Ovary (tissue), 9 donors: ENCODE data around the gene ZBTB1. TPM values are rescaled to one million over a fixed set of nuclear protein-coding genes. Genes with fewer than 3 reads are reported as not detected.

Source experiments
- DNase-seq, 5 donors: peaks; one replicate each; pipeline ENCODE4 v3.0.0-alpha.2; 2019 to 2020
- H3K27ac ChIP-seq, 2 donors: fragments of 200-600 bp; one replicate each; pipeline versions ENCODE4 v1.5.1 to v1.8.0; 2019 to 2022
- H3K27me3 ChIP-seq: fragments of 200-600 bp; one replicate; pipeline ENCODE4 v1.8.0; 2022
- H3K36me3 ChIP-seq: fragments of 200-600 bp; sonication (generic); one replicate; pipeline ENCODE4 v1.5.1; 2019
- H3K4me1 ChIP-seq: one replicate; pipeline ENCODE4 v1.8.1; 2013; ENCODE audit warnings: mild to moderate bottlenecking, moderate library complexity; ENCODE audit not compliant: insufficient read depth
- H3K4me3 ChIP-seq: fragments of 200-600 bp; sonication (generic); one replicate; pipeline ENCODE4 v1.5.1; 2017
- H3K9me3 ChIP-seq, 2 donors: fragments of 200-600 bp in 1 of 2; sonication (generic) in 1 of 2; one replicate each; pipeline versions ENCODE4 v1.5.1 to v1.8.1; 2013 to 2019; ENCODE audit warnings: mild to moderate bottlenecking in 1 of 2, moderate library complexity in 1 of 2
- CTCF ChIP-seq, 3 donors: fragments of 450-650 bp in 2 of 3; fragments of 200-600 bp in 1 of 3; IDR thresholded peaks; one replicate each; pipeline versions ENCODE4 v1.5.1 to v1.8.0; 2016 to 2022; ENCODE audit warnings: antibody characterized with exemption in 3 of 3, mild to moderate bottlenecking in 1 of 3
- EP300 ChIP-seq: sonication (generic); formaldehyde crosslinking; IDR thresholded peaks from one replicate; pipeline ENCODE4 v1.6.1; 2017; ENCODE audit warnings: antibody characterized with exemption
- POLR2A ChIP-seq: fragments of 450-650 bp; IDR thresholded peaks from one replicate; pipeline ENCODE4 v1.6.1; 2017; ENCODE audit warnings: antibody characterized with exemption, mild to moderate bottlenecking, moderate library complexity
- WGBS, 3 donors: extraction: QIAGEN DNeasy Blood & Tissue Kit in 1 of 3; methylation state at CpG; one replicate each; pipeline versions ENCODE4 v1.1.5 to v1.1.7; 2013 to 2017; 5-methylcytosine and 5-hydroxymethylcytosine counted together
- intact Hi-C, 4 donors: fragments of 100-400 bp; cut with DNase I; formaldehyde crosslinking; loops; one replicate each; pipeline versions ENCODE4 v1.11.0 to v1.15.1; 2022 to 2023
- polyA plus RNA-seq, 2 donors: library from polyadenylated mRNA; stranded (reverse); fragments of 200-250 nt in 1 of 2; fragments of 350-450 nt in 1 of 2; fragmentation: Illumina TruSeq in 1 of 2; extraction: RNeasy Lipid Tissue Mini Kit (QIAGEN cat#74804) in 1 of 2; gene quantifications; one replicate each; pipeline ENCODE4 v1.2.3, GENCODE V29; 2013 to 2014
- total RNA-seq, 7 donors: library from RNA; depleted of rRNA in 2 of 7; stranded (reverse); fragments of >200 nt in 2 of 7; fragmentation: NEBNext Ultra II Directional in 3 of 7; extraction: Animal tissue kit (Norgen Biotek cat#: 25700) in 3 of 7; gene quantifications; one replicate each; pipeline versions ENCODE4 v1.1.0 to v1.2.4, GENCODE V29; 2016 to 2023
- donor health status: DM: no; HTN: no; CAD: no; lungs with moderate emphysema.
- donor health status: DM: no; HTN: no; CAD: no.
- donor health status: Bipolar disorder and iron deficiency.
- donor health status: DM: yes; HTN: yes; CAD: no.
- donor health status: DM: no; HTN: no; CAD: no.
- donor health status: DM: yes; HTN: yes; CAD: no.

The ZBTB1 gene
- total and polyA plus RNA-seq, 9 donors, result 13.0 to 35.8 (median 33.7) TPM

GRCh38 chr14:64502456-64502855, 2.1 kb upstream of the ZBTB1 start:
- H3K9me3 ChIP-seq, result no peaks in the 10 kb centered on the region
- H3K36me3 ChIP-seq, result no peaks in the 10 kb centered on the region
- peak in 1 of 5 donors; percentile 27 for DNase-seq
- peak overlapping the region; percentile 89 for H3K4me3 ChIP-seq
- H3K27ac ChIP-seq, result peak overlapping the region in 1 of 2 donors; percentile 99
- H3K27me3 ChIP-seq, result no peaks in the 10 kb centered on the region
- intact Hi-C loops, result loop anchor here in 1 of 4 donors (10.0 kb wide), 1 partner anchor 158 kb away; no protein-coding TSS in a partner anchor
- H3K4me1 ChIP-seq, result peaks cover 10% of the 10 kb centered on the region
- 50 to 58% (median 57%) methylated on average over 6 of the region's 6 CpGs for WGBS, 3 donors
- no peak for TF ChIP-seq CTCF (IDR thresholded peaks at IDR 0.05)
- no peak for TF ChIP-seq POLR2A
- no peak for TF ChIP-seq EP300

- Histone ChIP-seq H3K4me1 (peaks cover 10% of the 10 kb centered on the region), H3K4me3 (peak overlapping the region; percentile 89)
These were observed 1.6 kb upstream of the ZBTB1 start for GRCh38 chr14:64502887-64503433.

GRCh38 chr14:64503434-64504309, 898 bp upstream of the ZBTB1 start, which contains the start of gene ZBTB25:
ZBTB25 (minus strand) TSS chr14:64503838; CDS start chr14:64490533, 13,305 bp downstream.
- Histone ChIP-seq H3K9me3 (no peaks in the 10 kb centered on the region), H3K27ac (peak within 1 kb of the TSS; percentile 95 to 99), H3K36me3 (no peaks in the 10 kb centered on the region), H3K4me1 (peaks cover 10% of the 10 kb centered on the region), H3K4me3 (peak within 1 kb of the TSS; percentile 89), H3K27me3 (no peaks in the 10 kb centered on the region)
- TF ChIP-seq EP300 (no peak), CTCF (IDR thresholded peaks at IDR 0.05) (no peak), POLR2A (peak; percentile 78)
- 0 to 1% (median 0%) methylated on average over 37 to 87 of the region's 87 CpGs for WGBS, 3 donors
- intact Hi-C loops, result loop anchor here in 1 of 4 donors (10.0 kb wide), 1 partner anchor 159 kb away; no protein-coding TSS in a partner anchor
- DNase-seq, result peak; percentile 88 to 94 (median 91)

More at GRCh38 chr14:64502887-64503433, 1.6 kb upstream of the ZBTB1 start:
- TF ChIP-seq POLR2A (no peak), CTCF (IDR thresholded peaks at IDR 0.05) (no peak), EP300 (no peak)
- peak in 3 of 5 donors; percentile 33 to 75 (median 66) for DNase-seq
- Histone ChIP-seq H3K27me3 (no peaks in the 10 kb centered on the region), H3K27ac (peak overlapping the region; percentile 95 to 99), H3K36me3 (no peaks in the 10 kb centered on the region), H3K9me3 (no peaks in the 10 kb centered on the region)
- intact Hi-C loops, result loop anchor here in 1 of 4 donors (10.0 kb wide), 1 partner anchor 158 kb away; no protein-coding TSS in a partner anchor
- WGBS, 3 donors, result 0 to 1% (median 1%) methylated on average over 29 of the region's 29 CpGs

GRCh38 chr14:64504897-64505794, 576 bp downstream of the ZBTB1 start:
- peak; percentile 86 to 90 (median 89) for DNase-seq
- Histone ChIP-seq H3K27ac (peak overlapping the region; percentile 95 to 99), H3K4me3 (peak overlapping the region; percentile 89), H3K9me3 (no peaks in the 10 kb centered on the region), H3K27me3 (no peaks in the 10 kb centered on the region), H3K36me3 (no peaks in the 10 kb centered on the region), H3K4me1 (peaks cover 10% of the 10 kb centered on the region)
- TF ChIP-seq EP300 (no peak), POLR2A (peak; percentile 3)
- WGBS, 3 donors, result 0% methylated on average over 68 of the region's 68 CpGs
- intact Hi-C loops, result loop anchor here in 1 of 4 donors (10.0 kb wide), 1 partner anchor 160 kb away; no protein-coding TSS in a partner anchor
